Neural cell (in vitro differentiated cells): ENCODE data around the gene SOCS2. TPM values are rescaled to one million over a fixed set of nuclear protein-coding genes. Genes with fewer than 3 reads are reported as not detected.
A peak's percentile ranks its signal among the peaks of the same experiment; 100 is the strongest.

Experiments
- H2AFZ ChIP-seq: fragments of 200-600, 300-800 bp; sonication (generic), shearing (Covaris generic); 2 replicates; pipeline ENCODE4 v1.6.0; 2014; ENCODE audit warnings: low read depth, mild to moderate bottlenecking, antibody characterized with exemption, low read length, moderate library complexity
- H3F3A ChIP-seq: fragments of 200-600 bp; shearing (Covaris generic); 2 replicates; pipeline ENCODE4 v1.6.1; 2016; ENCODE audit warnings: mild to moderate bottlenecking, moderate library complexity, mixed read lengths, antibody characterized with exemption, low read length; ENCODE audit not compliant: insufficient read depth, poor library complexity, severe bottlenecking
- H3K27ac ChIP-seq: fragments of 200-600, 300-800 bp; sonication (generic), shearing (Covaris generic); 2 replicates; pipeline ENCODE4 v1.5.1; 2014; ENCODE audit warnings: mild to moderate bottlenecking, low read length, moderate library complexity
- H3K27me3 ChIP-seq: fragments of 300-800, 200-600 bp; sonication (generic), shearing (Covaris generic); 2 replicates; pipeline ENCODE4 v1.6.0; 2014; ENCODE audit warnings: mild to moderate bottlenecking, low read depth, low read length, moderate library complexity; ENCODE audit not compliant: insufficient read depth
- H3K36me3 ChIP-seq: fragments of 300-800, 200-600 bp; sonication (generic), shearing (Covaris generic); 2 replicates; pipeline ENCODE4 v1.5.1; 2014; ENCODE audit warnings: mild to moderate bottlenecking, antibody characterized with exemption, low read length, moderate library complexity; ENCODE audit not compliant: insufficient read depth
- H3K4me2 ChIP-seq: fragments of 300-800, 200-600 bp; sonication (generic), shearing (Covaris generic); 2 replicates; pipeline ENCODE4 v1.6.0; 2014; ENCODE audit warnings: mild to moderate bottlenecking, low read length
- H3K4me3 ChIP-seq: fragments of 300-800, 200-600 bp; sonication (generic), shearing (Covaris generic); 2 replicates; pipeline ENCODE4 v1.5.1; 2014; ENCODE audit warnings: mild to moderate bottlenecking, low read length, moderate library complexity
- H3K79me2 ChIP-seq: fragments of 200-600 bp; shearing (Covaris generic); replicated peaks from 2 replicates; pipeline ENCODE4 v1.6.0; 2014; ENCODE audit warnings: mild to moderate bottlenecking, low read length, moderate library complexity; ENCODE audit not compliant: insufficient read depth
- H3K9ac ChIP-seq: fragments of 300-800, 200-600 bp; sonication (generic), shearing (Covaris generic); 2 replicates; pipeline ENCODE4 v1.6.1; 2016; ENCODE audit warnings: mild to moderate bottlenecking, low read length, mixed read lengths
- H3K9me2 ChIP-seq: fragments of 200-600 bp; shearing (Covaris generic); 2 replicates; pipeline ENCODE4 v1.6.1; 2016; ENCODE audit warnings: mild to moderate bottlenecking, low read length, mixed read lengths; ENCODE audit not compliant: insufficient read depth
- H3K9me3 ChIP-seq: fragments of 200-600, 300-800 bp; sonication (generic), shearing (Covaris generic); 2 replicates; pipeline ENCODE4 v1.6.1; 2016; ENCODE audit warnings: mild to moderate bottlenecking, mixed run types, low read length, moderate library complexity, mixed read lengths
- H4K20me1 ChIP-seq: fragments of 200-600 bp; shearing (Covaris generic); 2 replicates; pipeline ENCODE4 v1.6.1; 2016; ENCODE audit warnings: mild to moderate bottlenecking, mixed run types; ENCODE audit not compliant: insufficient read depth
- EP300 ChIP-seq: fragments of 450-650 bp; conservative IDR thresholded peaks from 2 replicates; pipeline ENCODE4 v1.6.1; 2014; ENCODE audit warnings: antibody characterized with exemption, mild to moderate bottlenecking, moderate library complexity; ENCODE audit not compliant: poor library complexity, severe bottlenecking
- EZH2 ChIP-seq: fragments of 200-600, 300-800 bp; shearing (Covaris generic), sonication (generic); IDR thresholded peaks from 2 replicates; pipeline ENCODE4 v1.6.1; 2014; ENCODE audit warnings: antibody characterized with exemption, low read length, borderline replicate concordance, mild to moderate bottlenecking; ENCODE audit not compliant: insufficient read depth, poor library complexity, severe bottlenecking
- MXI1 ChIP-seq: fragments of 450-650 bp; conservative IDR thresholded peaks from 2 replicates; pipeline ENCODE4 v1.6.1; 2014; ENCODE audit warnings: antibody characterized with exemption, mild to moderate bottlenecking; ENCODE audit not compliant: poor library complexity, severe bottlenecking
- POLR2AphosphoS5 ChIP-seq: IDR thresholded peaks from 2 replicates; pipeline ENCODE4 v1.6.1; 2012
- RAD21 ChIP-seq: fragments of 450-650 bp; conservative IDR thresholded peaks from 2 replicates; pipeline ENCODE4 v1.6.1; 2014; ENCODE audit warnings: antibody characterized with exemption, mild to moderate bottlenecking, moderate library complexity
- SMC3 ChIP-seq: fragments of 450-650 bp; conservative IDR thresholded peaks from 2 replicates; pipeline ENCODE4 v1.6.1; 2014; ENCODE audit warnings: antibody characterized with exemption, mild to moderate bottlenecking, moderate library complexity; ENCODE audit not compliant: poor library complexity
- TAF1 ChIP-seq: IDR thresholded peaks from 2 replicates; pipeline ENCODE4 v1.6.1; 2012; ENCODE audit warnings: low read depth
- polyA minus RNA-seq: library from RNA; depleted of rRNA, polyadenylated mRNA; stranded (reverse); fragments of >200 nt; gene quantifications from 2 replicates; pipeline ENCODE4 v1.2.3, GENCODE V29; 2014
- polyA plus RNA-seq: library from polyadenylated mRNA; depleted of rRNA; stranded (reverse); fragments of >200 nt; gene quantifications from 2 replicates; pipeline ENCODE4 v1.2.3, GENCODE V29; 2014
- TF ChIP-seq, protein P1 (sequence below): IDR thresholded peaks from 2 replicates; pipeline ENCODE4 v1.6.1; 2012; ENCODE audit warnings: borderline replicate concordance
- TF ChIP-seq, protein P2 (sequence below): fragments of 450-650 bp; IDR thresholded peaks from 2 replicates; pipeline ENCODE4 v1.5.1; 2014; ENCODE audit warnings: antibody characterized with exemption, mild to moderate bottlenecking, moderate library complexity; ENCODE audit not compliant: poor library complexity, severe bottlenecking

SOCS2 gene, protein sequence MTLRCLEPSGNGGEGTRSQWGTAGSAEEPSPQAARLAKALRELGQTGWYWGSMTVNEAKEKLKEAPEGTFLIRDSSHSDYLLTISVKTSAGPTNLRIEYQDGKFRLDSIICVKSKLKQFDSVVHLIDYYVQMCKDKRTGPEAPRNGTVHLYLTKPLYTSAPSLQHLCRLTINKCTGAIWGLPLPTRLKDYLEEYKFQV
- 115 and 119 TPM in 2 replicates for polyA plus RNA-seq
- polyA minus RNA-seq, result 110 and 112 TPM in 2 replicates

DNA sequence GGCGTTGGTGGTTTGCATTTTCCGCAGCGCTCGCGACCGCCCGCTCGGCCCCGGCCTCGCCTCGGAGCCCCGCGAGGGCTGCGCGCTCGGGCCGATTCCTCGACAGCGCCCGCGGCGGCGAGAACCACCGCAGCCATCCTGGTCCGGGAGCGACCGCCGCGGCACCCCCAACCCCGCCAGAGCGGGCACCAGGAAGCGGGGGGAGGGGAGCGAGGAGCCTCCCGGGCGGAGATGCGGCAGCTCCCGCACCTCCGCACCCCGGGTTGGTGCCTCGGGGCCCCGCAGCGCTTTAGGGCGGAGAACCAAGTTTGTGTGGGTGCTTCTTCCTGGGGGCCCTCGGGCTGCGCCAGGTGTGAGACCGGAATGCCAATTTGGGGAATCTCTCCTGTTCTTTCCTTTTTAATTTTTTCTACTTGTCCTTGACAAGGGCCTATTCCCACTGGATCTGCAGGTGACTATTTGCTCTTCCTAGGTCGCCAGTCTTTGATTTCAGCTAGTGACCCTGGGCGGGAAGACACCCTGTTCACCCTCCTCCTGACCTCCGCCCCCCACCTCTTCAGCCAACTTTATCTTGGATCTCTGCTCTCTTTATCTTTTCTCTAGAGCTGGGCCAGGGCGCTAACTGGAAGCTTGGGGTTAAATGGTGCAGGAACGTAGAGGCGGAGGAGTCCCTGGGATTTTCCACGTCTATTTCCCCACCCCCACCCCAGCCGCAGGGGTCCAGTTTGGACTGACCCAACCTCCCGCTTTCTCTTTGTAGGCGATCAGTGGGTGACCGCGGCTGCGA is at the start of gene SOCS2:
Gene SOCS2, plus strand, starts transcription at position 751 of the 787 bp plus-strand sequence. CDS start 223 bp downstream, outside the sequence.
- TF ChIP-seq TAF1 (no peak), POLR2AphosphoS5 (no peak), MXI1 (no peak), SMC3 (no peak), EZH2 (no peak), EP300 (no peak), RAD21 (no peak)
- TF ChIP-seq, protein P1, sequence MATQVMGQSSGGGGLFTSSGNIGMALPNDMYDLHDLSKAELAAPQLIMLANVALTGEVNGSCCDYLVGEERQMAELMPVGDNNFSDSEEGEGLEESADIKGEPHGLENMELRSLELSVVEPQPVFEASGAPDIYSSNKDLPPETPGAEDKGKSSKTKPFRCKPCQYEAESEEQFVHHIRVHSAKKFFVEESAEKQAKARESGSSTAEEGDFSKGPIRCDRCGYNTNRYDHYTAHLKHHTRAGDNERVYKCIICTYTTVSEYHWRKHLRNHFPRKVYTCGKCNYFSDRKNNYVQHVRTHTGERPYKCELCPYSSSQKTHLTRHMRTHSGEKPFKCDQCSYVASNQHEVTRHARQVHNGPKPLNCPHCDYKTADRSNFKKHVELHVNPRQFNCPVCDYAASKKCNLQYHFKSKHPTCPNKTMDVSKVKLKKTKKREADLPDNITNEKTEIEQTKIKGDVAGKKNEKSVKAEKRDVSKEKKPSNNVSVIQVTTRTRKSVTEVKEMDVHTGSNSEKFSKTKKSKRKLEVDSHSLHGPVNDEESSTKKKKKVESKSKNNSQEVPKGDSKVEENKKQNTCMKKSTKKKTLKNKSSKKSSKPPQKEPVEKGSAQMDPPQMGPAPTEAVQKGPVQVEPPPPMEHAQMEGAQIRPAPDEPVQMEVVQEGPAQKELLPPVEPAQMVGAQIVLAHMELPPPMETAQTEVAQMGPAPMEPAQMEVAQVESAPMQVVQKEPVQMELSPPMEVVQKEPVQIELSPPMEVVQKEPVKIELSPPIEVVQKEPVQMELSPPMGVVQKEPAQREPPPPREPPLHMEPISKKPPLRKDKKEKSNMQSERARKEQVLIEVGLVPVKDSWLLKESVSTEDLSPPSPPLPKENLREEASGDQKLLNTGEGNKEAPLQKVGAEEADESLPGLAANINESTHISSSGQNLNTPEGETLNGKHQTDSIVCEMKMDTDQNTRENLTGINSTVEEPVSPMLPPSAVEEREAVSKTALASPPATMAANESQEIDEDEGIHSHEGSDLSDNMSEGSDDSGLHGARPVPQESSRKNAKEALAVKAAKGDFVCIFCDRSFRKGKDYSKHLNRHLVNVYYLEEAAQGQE, result no peak
- TF ChIP-seq, protein P2, sequence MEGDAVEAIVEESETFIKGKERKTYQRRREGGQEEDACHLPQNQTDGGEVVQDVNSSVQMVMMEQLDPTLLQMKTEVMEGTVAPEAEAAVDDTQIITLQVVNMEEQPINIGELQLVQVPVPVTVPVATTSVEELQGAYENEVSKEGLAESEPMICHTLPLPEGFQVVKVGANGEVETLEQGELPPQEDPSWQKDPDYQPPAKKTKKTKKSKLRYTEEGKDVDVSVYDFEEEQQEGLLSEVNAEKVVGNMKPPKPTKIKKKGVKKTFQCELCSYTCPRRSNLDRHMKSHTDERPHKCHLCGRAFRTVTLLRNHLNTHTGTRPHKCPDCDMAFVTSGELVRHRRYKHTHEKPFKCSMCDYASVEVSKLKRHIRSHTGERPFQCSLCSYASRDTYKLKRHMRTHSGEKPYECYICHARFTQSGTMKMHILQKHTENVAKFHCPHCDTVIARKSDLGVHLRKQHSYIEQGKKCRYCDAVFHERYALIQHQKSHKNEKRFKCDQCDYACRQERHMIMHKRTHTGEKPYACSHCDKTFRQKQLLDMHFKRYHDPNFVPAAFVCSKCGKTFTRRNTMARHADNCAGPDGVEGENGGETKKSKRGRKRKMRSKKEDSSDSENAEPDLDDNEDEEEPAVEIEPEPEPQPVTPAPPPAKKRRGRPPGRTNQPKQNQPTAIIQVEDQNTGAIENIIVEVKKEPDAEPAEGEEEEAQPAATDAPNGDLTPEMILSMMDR, result no peak
- H3K27me3 ChIP-seq, result peaks cover 34% of the 10 kb centered on the region
- no peaks in the 10 kb centered on the region for H3K36me3 ChIP-seq
- H3K79me2 ChIP-seq, result peaks cover 25% of the 10 kb centered on the region
- H3K9me2 ChIP-seq, result no peaks in the 10 kb centered on the region
- peak within 1 kb of the TSS; percentile 92 for H3K4me3 ChIP-seq
- H3F3A ChIP-seq, result no peaks in the 10 kb centered on the region
- peak within 1 kb of the TSS; percentile 87 for H3K27ac ChIP-seq
- peak within 1 kb of the TSS; percentile 90 for H3K9ac ChIP-seq
- peak within 1 kb of the TSS; percentile 86 for H3K4me2 ChIP-seq
- no peaks in the 10 kb centered on the region for H3K9me3 ChIP-seq
- peaks cover 4% of the 10 kb centered on the region for H4K20me1 ChIP-seq
- peak within 1 kb of the TSS; percentile 30 for H2AFZ ChIP-seq

DNA sequence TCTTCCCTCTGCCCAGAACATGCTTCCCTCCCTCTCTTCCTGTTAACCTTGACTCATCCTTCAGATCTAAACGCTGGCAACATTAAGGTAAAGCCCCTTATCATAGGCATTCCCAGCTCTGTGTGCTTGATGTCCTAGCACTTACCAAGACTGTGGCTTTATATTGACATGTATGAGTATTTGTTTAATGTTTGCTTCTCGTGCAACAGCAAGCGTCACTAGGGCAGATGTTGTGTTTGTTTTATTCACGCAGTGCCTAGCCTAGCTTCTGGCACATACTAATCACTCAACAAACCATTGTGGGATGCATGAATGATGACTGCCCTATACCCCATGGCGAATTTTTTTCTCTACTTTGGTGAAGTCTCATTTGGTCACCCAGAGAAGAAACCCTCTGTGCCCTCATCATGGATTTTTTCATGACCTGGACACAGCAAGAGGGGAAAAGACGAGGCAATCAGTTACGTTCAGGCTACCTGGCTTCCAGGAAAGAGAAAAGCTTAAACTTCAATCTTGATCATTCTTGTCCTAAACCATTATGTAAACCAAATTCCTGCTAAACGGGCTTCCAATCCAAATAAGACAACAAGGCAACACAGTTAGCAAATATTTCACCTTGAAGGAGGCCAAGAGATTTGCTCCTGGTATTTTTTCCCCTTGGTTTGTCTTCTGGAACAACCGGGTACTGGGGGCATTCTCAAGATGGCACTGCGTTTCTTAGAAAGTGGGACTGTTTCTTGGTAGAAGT is 47.9 kb upstream of the SOCS2 start:
- H3K9me2 ChIP-seq, result no peaks in the 10 kb centered on the region
- no peak overlapping the region for H2AFZ ChIP-seq
- H3K27me3 ChIP-seq, result no peaks in the 10 kb centered on the region
- H3K4me2 ChIP-seq, result no peak overlapping the region
- H4K20me1 ChIP-seq, result no peaks in the 10 kb centered on the region
- H3K36me3 ChIP-seq, result no peaks in the 10 kb centered on the region
- TF ChIP-seq TAF1 (no peak), EP300 (no peak), RAD21 (no peak), MXI1 (no peak)
- TF ChIP-seq, protein P2, result no peak
- TF ChIP-seq, protein P1, result no peak
- no peak overlapping the region for H3K4me3 ChIP-seq
- H3K9ac ChIP-seq, result no peak overlapping the region
- no peaks in the 10 kb centered on the region for H3K79me2 ChIP-seq
- no peaks in the 10 kb centered on the region for H3F3A ChIP-seq
- no peak overlapping the region for H3K27ac ChIP-seq
- no peaks in the 10 kb centered on the region for H3K9me3 ChIP-seq
